OCI-LY7 (cell line): ENCODE measurements around the gene SAPCD2.

ENCODE experiments used
- EZH2phosphoT487 ChIP-seq: fragments of 200-600 bp; sonication (generic); IDR thresholded peaks from 2 replicates; pipeline ENCODE4 v1.6.1; 2018; ENCODE audit warnings: low read depth, borderline replicate concordance, mild to moderate bottlenecking, mixed run types, antibody characterized with exemption, low read length, moderate library complexity, mixed read lengths
- TF ChIP-seq, protein P1 (sequence below): fragments of 200-600 bp; sonication (generic); conservative IDR thresholded peaks from 2 replicates; pipeline ENCODE4 v1.5.1; 2014; ENCODE audit warnings: mild to moderate bottlenecking, antibody characterized with exemption, low read length, moderate library complexity, mixed read lengths

DNA sequence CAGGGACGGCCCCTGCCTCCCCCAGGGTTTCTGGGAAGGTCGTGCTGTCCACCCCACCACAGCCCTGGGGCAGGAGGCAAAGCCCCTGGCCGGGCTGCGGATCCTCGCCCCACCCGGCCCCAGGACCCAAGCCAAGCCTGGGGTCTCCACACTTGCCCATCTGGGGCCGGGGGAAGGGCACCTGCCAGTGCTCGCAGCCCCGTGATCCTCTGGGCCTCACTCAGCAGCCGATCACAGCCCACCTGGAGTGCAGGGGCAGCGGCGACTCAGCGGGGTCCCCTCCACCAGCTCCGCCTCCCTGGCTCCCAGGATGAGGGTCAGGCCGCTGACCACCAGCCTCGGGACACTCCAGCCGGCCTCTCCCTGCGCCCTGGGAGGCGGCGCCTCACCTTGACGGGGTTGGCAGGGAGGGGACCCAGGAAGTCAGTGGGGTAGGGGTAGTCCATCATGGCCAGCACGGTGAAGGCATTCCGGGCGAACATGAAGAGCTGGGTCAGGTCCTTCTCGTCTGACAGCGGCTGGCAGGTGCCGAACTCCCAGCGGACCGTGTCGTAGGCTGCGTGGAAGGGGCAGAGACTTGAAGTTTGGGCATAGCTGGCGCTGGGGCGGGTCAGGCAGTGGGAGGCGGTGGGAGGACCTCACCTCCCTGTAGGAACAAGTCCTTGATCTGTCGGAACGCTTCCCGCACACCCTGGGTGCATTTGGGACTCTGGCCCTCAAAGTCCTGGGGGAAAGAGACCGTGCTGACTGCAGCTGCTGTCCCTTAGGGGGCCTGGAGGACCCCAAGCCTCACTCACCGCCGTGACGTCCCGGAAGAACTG is 42.4 kb upstream of the SAPCD2 start:
- TF ChIP-seq, protein P1, sequence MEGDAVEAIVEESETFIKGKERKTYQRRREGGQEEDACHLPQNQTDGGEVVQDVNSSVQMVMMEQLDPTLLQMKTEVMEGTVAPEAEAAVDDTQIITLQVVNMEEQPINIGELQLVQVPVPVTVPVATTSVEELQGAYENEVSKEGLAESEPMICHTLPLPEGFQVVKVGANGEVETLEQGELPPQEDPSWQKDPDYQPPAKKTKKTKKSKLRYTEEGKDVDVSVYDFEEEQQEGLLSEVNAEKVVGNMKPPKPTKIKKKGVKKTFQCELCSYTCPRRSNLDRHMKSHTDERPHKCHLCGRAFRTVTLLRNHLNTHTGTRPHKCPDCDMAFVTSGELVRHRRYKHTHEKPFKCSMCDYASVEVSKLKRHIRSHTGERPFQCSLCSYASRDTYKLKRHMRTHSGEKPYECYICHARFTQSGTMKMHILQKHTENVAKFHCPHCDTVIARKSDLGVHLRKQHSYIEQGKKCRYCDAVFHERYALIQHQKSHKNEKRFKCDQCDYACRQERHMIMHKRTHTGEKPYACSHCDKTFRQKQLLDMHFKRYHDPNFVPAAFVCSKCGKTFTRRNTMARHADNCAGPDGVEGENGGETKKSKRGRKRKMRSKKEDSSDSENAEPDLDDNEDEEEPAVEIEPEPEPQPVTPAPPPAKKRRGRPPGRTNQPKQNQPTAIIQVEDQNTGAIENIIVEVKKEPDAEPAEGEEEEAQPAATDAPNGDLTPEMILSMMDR: no peak
- TF ChIP-seq EZH2phosphoT487: no peak
